GM19193 (cell line): Measurements from ENCODE around the gene PSD.

Experiments
- POLR2A ChIP-seq: IDR thresholded peaks from 4 replicates; pipeline ENCODE4 v1.6.1; 2011; ENCODE audit not compliant: insufficient read depth, insufficient read length; ENCODE audit errors: extremely low read depth

Gene PSD

DNA sequence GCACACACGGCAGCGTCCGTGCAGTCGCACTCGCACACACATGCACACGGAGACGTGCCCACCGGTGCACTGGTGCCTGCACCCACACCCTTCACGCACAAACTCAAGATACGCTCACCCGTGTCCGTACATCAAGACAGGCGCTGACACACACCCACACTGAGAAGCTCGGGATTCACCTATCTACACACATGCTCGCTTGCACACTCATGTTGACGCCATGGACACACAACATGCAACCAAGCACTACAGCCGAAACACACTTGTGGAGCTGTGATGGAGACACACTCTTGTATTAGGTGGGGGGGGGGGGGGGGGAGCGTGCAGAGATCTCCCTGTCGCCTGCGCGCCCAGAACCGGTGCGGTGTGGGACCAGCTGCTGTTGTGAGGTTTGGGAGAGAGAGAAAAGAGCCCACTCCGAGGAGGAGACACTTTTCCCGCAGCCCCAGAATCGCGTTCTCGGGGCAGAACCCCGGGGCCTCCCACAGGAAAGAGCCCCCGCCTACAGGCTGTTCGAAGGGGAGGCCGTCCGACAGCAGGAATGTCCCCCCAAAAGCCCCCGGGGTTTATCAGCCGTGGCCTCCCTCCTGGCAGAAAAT lies 23.7 kb downstream of the PSD start:
- no peak for TF ChIP-seq POLR2A

GRCh38 chr10:102394079-102394800 lies 24.3 kb downstream of the PSD start:
- TF ChIP-seq POLR2A: peak; percentile 88

DNA sequence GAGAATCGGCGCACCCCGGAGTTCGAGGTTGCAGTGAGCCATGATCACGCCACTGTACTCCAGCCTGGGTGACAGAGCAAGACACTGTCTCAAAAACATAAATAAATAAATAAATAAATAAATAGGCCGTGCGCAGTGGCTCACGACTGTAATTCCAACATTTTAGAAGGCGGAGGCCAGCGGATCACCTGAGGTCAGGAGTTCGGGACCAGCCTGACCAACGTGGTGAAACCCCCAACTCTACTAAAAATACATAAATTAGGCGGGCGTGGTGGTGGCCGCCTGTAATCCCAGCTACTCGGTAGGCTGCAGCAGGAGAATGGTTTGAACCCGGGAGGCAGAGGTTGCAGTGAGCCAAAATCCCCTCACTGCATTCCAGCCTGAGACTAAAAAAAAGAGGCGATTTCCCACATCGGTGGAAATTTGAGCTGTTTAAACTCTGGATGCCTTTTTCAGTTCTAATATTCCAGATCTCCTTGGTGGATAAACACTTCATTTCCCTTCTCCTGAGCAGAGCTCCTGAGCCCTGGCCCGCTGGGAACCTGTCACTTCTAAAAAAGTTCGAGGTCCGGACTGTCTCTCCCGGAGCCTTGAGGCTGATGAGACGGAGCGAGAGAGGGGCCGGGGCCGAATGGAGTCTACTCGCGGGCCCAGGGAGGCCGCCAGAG lies 25.0 kb downstream of the PSD start:
- no peak for TF ChIP-seq POLR2A

DNA sequence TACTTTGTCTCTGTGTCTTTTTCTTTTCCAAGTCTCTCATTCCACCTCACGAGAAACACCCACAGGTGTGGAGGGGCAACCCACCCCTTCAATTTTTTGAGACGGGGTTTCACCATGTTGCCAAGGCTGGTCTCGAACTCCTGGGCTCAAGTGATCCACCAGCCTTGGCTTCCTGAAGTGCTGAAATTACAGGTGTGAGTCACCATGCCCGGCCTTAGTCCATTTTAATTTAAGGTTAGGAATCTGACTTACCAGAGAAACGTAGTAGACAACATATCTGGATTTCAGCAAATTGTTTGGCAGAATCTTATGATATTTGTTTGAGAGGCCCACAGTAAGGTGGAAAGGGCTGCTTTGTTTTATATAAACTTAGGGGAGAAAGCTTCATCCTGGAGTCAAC lies 26.3 kb downstream of the PSD start:
- no peak for TF ChIP-seq POLR2A

DNA sequence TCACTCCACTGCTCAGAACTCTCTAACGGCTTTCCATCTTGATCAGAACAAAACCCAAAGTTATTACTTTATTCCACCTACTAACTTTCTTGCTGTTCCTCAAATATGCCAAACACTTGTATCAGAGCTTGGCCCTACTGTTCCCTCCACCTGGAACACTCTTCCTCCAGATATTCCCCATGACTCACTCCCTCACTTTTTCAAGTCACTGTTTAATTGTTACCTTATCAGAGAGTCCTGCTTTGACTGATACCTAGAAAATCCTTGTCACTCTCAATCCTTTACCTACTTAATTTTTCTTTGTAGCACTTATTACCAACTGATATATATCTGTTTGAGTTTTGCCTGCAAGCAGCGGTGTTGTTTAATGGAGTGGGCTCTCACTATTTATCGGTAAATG lies 28.7 kb downstream of the PSD start:
- TF ChIP-seq POLR2A: no peak

GRCh38 chr10:102384606-102385429 lies 33.8 kb downstream of the PSD start:
- no peak for TF ChIP-seq POLR2A

DNA sequence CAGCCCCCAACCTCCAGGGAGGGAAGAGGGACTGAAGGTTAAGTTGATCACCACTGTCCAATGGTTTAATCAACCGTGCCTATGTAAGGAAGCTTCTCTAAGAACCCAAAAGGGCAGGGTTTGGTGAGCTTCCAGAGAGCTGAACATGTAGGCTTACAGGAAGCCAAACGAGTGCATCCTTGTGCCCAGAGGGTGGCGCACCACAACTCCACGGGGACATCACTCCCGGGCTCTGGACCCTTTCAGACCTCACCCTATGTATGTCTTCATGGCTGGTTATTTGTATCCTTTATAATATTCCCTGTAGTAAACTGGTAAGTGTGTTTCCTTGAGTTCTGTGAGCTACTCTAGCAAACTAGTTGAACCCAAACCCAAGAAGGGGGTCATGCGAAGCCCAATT lies 34.5 kb downstream of the PSD start:
- no peak for TF ChIP-seq POLR2A

DNA sequence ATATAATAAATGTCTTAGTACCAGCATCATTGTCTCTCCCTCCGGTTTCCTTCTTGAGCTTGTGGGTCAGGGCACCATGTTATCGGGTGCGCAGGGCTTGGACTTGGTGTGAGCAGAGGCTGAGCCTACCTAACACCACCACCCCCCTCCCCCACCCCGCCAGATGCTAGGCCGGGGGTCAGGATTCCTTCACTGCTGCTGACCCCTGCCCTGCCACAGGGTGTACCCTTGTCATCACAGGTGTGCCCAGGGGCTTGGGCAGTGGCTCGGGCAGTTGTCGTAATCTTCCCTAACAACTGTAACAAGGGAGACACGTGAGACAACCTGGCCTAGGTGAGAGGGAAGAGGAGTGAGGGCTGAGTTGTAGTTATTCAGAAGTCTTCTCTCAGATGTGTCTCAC lies 35.7 kb downstream of the PSD start:
- TF ChIP-seq POLR2A: no peak

GRCh38 chr10:102381983-102382382 lies 36.6 kb downstream of the PSD start:
- no peak for TF ChIP-seq POLR2A

GRCh38 chr10:102379383-102379782 lies 39.2 kb downstream of the PSD start:
- TF ChIP-seq POLR2A: no peak

- no peak for TF ChIP-seq POLR2A
Observed at GRCh38 chr10:102376901-102377300, 41.7 kb downstream of the PSD start.

GRCh38 chr10:102375867-102376266 lies 42.7 kb downstream of the PSD start:
- TF ChIP-seq POLR2A: no peak

GRCh38 chr10:102375250-102375649 lies 43.3 kb downstream of the PSD start:
- no peak for TF ChIP-seq POLR2A

GRCh38 chr10:102371295-102371694 lies 47.3 kb downstream of the PSD start:
- TF ChIP-seq POLR2A: no peak

DNA sequence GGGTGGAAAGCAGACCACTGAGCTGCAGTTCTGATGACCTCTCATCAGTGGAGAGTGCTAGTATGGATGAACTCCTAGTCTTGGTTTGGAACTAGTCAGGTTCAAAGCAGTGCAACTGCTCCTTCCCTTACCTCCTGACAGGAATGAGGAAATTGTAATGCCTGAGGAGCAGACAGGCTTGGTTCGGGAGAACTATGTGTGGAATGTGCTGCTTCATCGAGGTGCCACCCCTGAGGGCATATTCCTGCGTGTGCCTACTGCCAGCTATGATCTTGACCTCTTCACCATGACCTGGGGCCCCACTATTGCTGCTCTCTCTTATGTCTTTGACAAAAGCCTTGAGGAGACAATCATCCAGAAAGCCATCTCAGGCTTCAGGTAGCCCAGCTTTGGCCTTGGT lies 50.5 kb downstream of the PSD start:
- TF ChIP-seq POLR2A: no peak
